Amniotic epithelial cell (primary cell): ENCODE data around the gene MSRB1.

ENCODE experiments used
- DNase-seq: peaks from one replicate; pipeline ENCODE4 v3.0.0-alpha.2; 2010; ENCODE audit warnings: low read depth

Gene MSRB1

GRCh38 chr16:1895949-1896675, 46.9 kb downstream of the MSRB1 start:
- DNase-seq, result no peak

- no peak for DNase-seq
Observed at GRCh38 chr16:1895068-1895467, 47.9 kb downstream of the MSRB1 start.

- no peak for DNase-seq
Observed at GRCh38 chr16:1890708-1891050, 52.3 kb downstream of the MSRB1 start.

GRCh38 chr16:1890024-1890707, 52.8 kb downstream of the MSRB1 start:
- no peak for DNase-seq
